ENCODE data around the gene METTL15.
"Not testable (repeated sequence)": the region's sequence is repeated elsewhere in the genome, so short reads cannot be mapped to it uniquely, and the experiment has no call there.

Gene METTL15

GRCh38 chr11:28114116-28114515 lies 5.9 kb downstream of the METTL15 start:
- DNase-seq: no peak

GRCh38 chr11:28114731-28115130 lies 6.5 kb downstream of the METTL15 start:
- no peak for DNase-seq

- DNase-seq: no peak
These were observed 9.5 kb downstream of the METTL15 start for GRCh38 chr11:28117712-28118111.

- DNase-seq: no peak
These were observed 15.0 kb downstream of the METTL15 start for GRCh38 chr11:28123151-28123581.

GRCh38 chr11:28132548-28132947 lies 24.4 kb downstream of the METTL15 start:
- no peak for DNase-seq

- no peak for DNase-seq
These were observed 25.0 kb downstream of the METTL15 start for GRCh38 chr11:28133146-28133545.

- not testable (repeated sequence) for DNase-seq
These were observed 28.0 kb downstream of the METTL15 start for GRCh38 chr11:28136157-28136556.

GRCh38 chr11:28137366-28137765 lies 29.2 kb downstream of the METTL15 start:
- no peak for DNase-seq

- DNase-seq: no peak
These were observed 29.6 kb downstream of the METTL15 start for GRCh38 chr11:28137832-28138231.

- DNase-seq: no peak
These were observed 31.7 kb downstream of the METTL15 start for GRCh38 chr11:28139841-28140415.

- DNase-seq: no peak
These were observed 32.7 kb downstream of the METTL15 start for GRCh38 chr11:28140689-28141455.

GRCh38 chr11:28142724-28143123 lies 34.5 kb downstream of the METTL15 start:
- DNase-seq: no peak

GRCh38 chr11:28144808-28145207 lies 36.6 kb downstream of the METTL15 start:
- no peak for DNase-seq

GRCh38 chr11:28146123-28146751 lies 38.0 kb downstream of the METTL15 start:
- DNase-seq: no peak

- DNase-seq: no peak
These were observed 44.6 kb downstream of the METTL15 start for GRCh38 chr11:28152743-28153142.

GRCh38 chr11:28153586-28153985 lies 45.4 kb downstream of the METTL15 start:
- no peak for DNase-seq

GRCh38 chr11:28168718-28169117 lies 60.5 kb downstream of the METTL15 start:
- DNase-seq: no peak

- no peak for DNase-seq
These were observed 61.6 kb downstream of the METTL15 start for GRCh38 chr11:28169816-28170215.

GRCh38 chr11:28170759-28171158 lies 62.6 kb downstream of the METTL15 start:
- DNase-seq: no peak

GRCh38 chr11:28176351-28176750 lies 68.2 kb downstream of the METTL15 start:
- no peak for DNase-seq

- no peak for DNase-seq
These were observed 87.3 kb downstream of the METTL15 start for GRCh38 chr11:28195449-28195848.

GRCh38 chr11:28209906-28210305 lies 101.7 kb downstream of the METTL15 start:
- DNase-seq: no peak

- DNase-seq: not testable (repeated sequence)
These were observed 113.9 kb downstream of the METTL15 start for GRCh38 chr11:28222063-28222462.

- DNase-seq: no peak
These were observed 115.4 kb downstream of the METTL15 start for GRCh38 chr11:28223577-28223976.

Measured in COR-L47 (cell line).